H9 (cell line): Measurements from ENCODE around the gene EFNB2. TPM values are rescaled to one million over a fixed set of nuclear protein-coding genes. Genes with fewer than 3 reads are reported as not detected.

ENCODE experiments used
- DNase-seq: peaks from one replicate; pipeline ENCODE4 v3.0.0-alpha.2; 2017
- H2AFZ ChIP-seq: one replicate; pipeline ENCODE4 v1.6.1; 2013; ENCODE audit warnings: mild to moderate bottlenecking, low read length, control low read depth, moderate library complexity
- H2AK5ac ChIP-seq: 2 replicates; pipeline ENCODE4 v1.6.1; 2013; ENCODE audit warnings: low read length, control low read depth, mixed read lengths; ENCODE audit not compliant: insufficient read length
- H2BK120ac ChIP-seq: one replicate; pipeline ENCODE4 v1.6.1; 2013; ENCODE audit warnings: low read depth, mild to moderate bottlenecking, low read length, control low read depth, inconsistent platforms; ENCODE audit not compliant: poor library complexity, severe bottlenecking
- H2BK12ac ChIP-seq: 2 replicates; pipeline ENCODE4 v1.6.1; 2013; ENCODE audit warnings: low read length, control low read depth, mixed read lengths, low read depth; ENCODE audit not compliant: insufficient read length
- H2BK15ac ChIP-seq: 2 replicates; pipeline ENCODE4 v1.6.1; 2013; ENCODE audit warnings: low read depth, low read length, control low read depth
- H2BK20ac ChIP-seq: one replicate; pipeline ENCODE4 v1.6.1; 2013; ENCODE audit warnings: low read depth, mild to moderate bottlenecking, low read length, control low read depth, inconsistent platforms; ENCODE audit not compliant: poor library complexity, severe bottlenecking
- H2BK5ac ChIP-seq: 2 replicates; pipeline ENCODE4 v1.6.1; 2013; ENCODE audit warnings: low read length, control low read depth, mixed read lengths; ENCODE audit not compliant: insufficient read length
- H3K14ac ChIP-seq: 2 replicates; pipeline ENCODE4 v1.6.1; 2013; ENCODE audit warnings: low read length, control low read depth; ENCODE audit not compliant: insufficient read depth
- H3K18ac ChIP-seq: 2 replicates; pipeline ENCODE4 v1.6.1; 2013; ENCODE audit warnings: low read depth, mild to moderate bottlenecking, mixed read lengths, low read length, control low read depth; ENCODE audit not compliant: insufficient read length
- H3K23ac ChIP-seq: 2 replicates; pipeline ENCODE4 v1.6.1; 2013; ENCODE audit warnings: low read length, control low read depth, mixed read lengths, low read depth; ENCODE audit not compliant: insufficient read length
- H3K23me2 ChIP-seq: 2 replicates; pipeline ENCODE4 v1.6.1; 2013; ENCODE audit warnings: low read depth, mild to moderate bottlenecking, mixed read lengths, low read length, control low read depth; ENCODE audit not compliant: insufficient read length, poor library complexity, severe bottlenecking
- H3K27ac ChIP-seq: 2 replicates; pipeline ENCODE4 v1.5.1; 2013; ENCODE audit warnings: low read length, control low read depth, mixed read lengths, low read depth; ENCODE audit not compliant: insufficient read length
- H3K27me3 ChIP-seq: 2 replicates; pipeline ENCODE4 v1.6.1; 2013; ENCODE audit warnings: low read length, control low read depth, inconsistent platforms; ENCODE audit not compliant: insufficient read depth
- H3K4ac ChIP-seq: 2 replicates; pipeline ENCODE4 v1.6.1; 2013; ENCODE audit warnings: low read depth, mild to moderate bottlenecking, control low read depth, inconsistent platforms, low read length, moderate library complexity
- H3K4me1 ChIP-seq: 2 replicates; pipeline ENCODE4 v1.6.1; 2013; ENCODE audit warnings: low read length, control low read depth, inconsistent platforms; ENCODE audit not compliant: insufficient read depth
- H3K4me2 ChIP-seq: 2 replicates; pipeline ENCODE4 v1.6.1; 2013; ENCODE audit warnings: low read length, control low read depth, mixed read lengths; ENCODE audit not compliant: insufficient read length, insufficient read depth
- H3K56ac ChIP-seq: 2 replicates; pipeline ENCODE4 v1.6.1; 2013; ENCODE audit warnings: low read depth, mild to moderate bottlenecking, mixed read lengths, low read length, control low read depth; ENCODE audit not compliant: insufficient read length
- H3K79me1 ChIP-seq: 2 replicates; pipeline ENCODE4 v1.6.1; 2013; ENCODE audit warnings: low read depth, mild to moderate bottlenecking, moderate library complexity, low read length, control low read depth, inconsistent platforms; ENCODE audit not compliant: insufficient read depth, poor library complexity, severe bottlenecking
- H3K79me2 ChIP-seq: 2 replicates; pipeline ENCODE4 v1.6.1; 2013; ENCODE audit warnings: low read length, control low read depth, inconsistent platforms; ENCODE audit not compliant: insufficient read depth
- H3K9ac ChIP-seq: 2 replicates; pipeline ENCODE4 v1.6.1; 2013; ENCODE audit warnings: low read length, control low read depth, mixed read lengths; ENCODE audit not compliant: insufficient read length; ENCODE audit errors: extremely low read depth
- H3K9me3 ChIP-seq: one replicate; pipeline ENCODE4 v1.6.1; 2013; ENCODE audit warnings: low read depth, low read length, inconsistent platforms; ENCODE audit not compliant: control insufficient read depth
- H3T11ph ChIP-seq: one replicate; pipeline ENCODE4 v1.6.1; 2013; ENCODE audit warnings: mild to moderate bottlenecking, low read length, control low read depth, inconsistent platforms
- H4K20me1 ChIP-seq: one replicate; pipeline ENCODE4 v1.6.1; 2013; ENCODE audit not compliant: control insufficient read depth, insufficient read length, insufficient read depth
- H4K5ac ChIP-seq: 2 replicates; pipeline ENCODE4 v1.6.1; 2013; ENCODE audit warnings: low read depth, mild to moderate bottlenecking, mixed read lengths, low read length, control low read depth; ENCODE audit not compliant: insufficient read length
- H4K8ac ChIP-seq: replicated peaks from 2 replicates; pipeline ENCODE4 v1.6.1; 2013; ENCODE audit warnings: low read length, control low read depth, mixed read lengths, low read depth; ENCODE audit not compliant: insufficient read length
- H4K91ac ChIP-seq: 2 replicates; pipeline ENCODE4 v1.6.1; 2013; ENCODE audit warnings: low read depth, mild to moderate bottlenecking, moderate library complexity, mixed read lengths, low read length, control low read depth; ENCODE audit not compliant: insufficient read length
- H3K27ac Mint-ChIP-seq, 3 experiments: 2 replicates in 2 of 3; 3 replicates in 1 of 3; pipeline ENCODE4 v1.8.0; 2020 to 2021; ENCODE audit warnings: mixed read lengths in 3 of 3, mild to moderate bottlenecking in 1 of 3, moderate library complexity in 1 of 3
- H3K27me3 Mint-ChIP-seq: 2 replicates; pipeline ENCODE4 v1.8.0; 2021; ENCODE audit warnings: low read depth, mild to moderate bottlenecking, moderate library complexity, mixed read lengths
- H3K36me3 Mint-ChIP-seq, 3 experiments: 2 replicates in 2 of 3; 3 replicates in 1 of 3; pipeline ENCODE4 v1.8.0; 2020 to 2021; ENCODE audit warnings: low read depth in 3 of 3, mixed read lengths in 3 of 3; ENCODE audit not compliant: insufficient read depth in 1 of 3
- H3K4me1 Mint-ChIP-seq, 2 experiments: 2 replicates each; pipeline ENCODE4 v1.8.0; 2020; ENCODE audit warnings: mixed read lengths in 2 of 2
- H3K4me3 Mint-ChIP-seq, 2 experiments: 2 replicates in 1 of 2; 3 replicates in 1 of 2; pipeline ENCODE4 v1.8.0; 2020 to 2021; ENCODE audit warnings: mild to moderate bottlenecking in 2 of 2, mixed read lengths in 2 of 2, moderate library complexity in 1 of 2
- H3K9me3 Mint-ChIP-seq, 2 experiments: 2 replicates in 1 of 2; 3 replicates in 1 of 2; pipeline ENCODE4 v1.8.0; 2020; ENCODE audit warnings: mild to moderate bottlenecking in 2 of 2, mixed read lengths in 2 of 2, moderate library complexity in 1 of 2
- CTCF ChIP-seq: fragments of 200-600 bp; sonication (generic); conservative IDR thresholded peaks from 3 replicates; pipeline ENCODE4 v1.8.0; 2021; ENCODE audit warnings: antibody characterized with exemption, mild to moderate bottlenecking
- WGBS: extraction: QIAGEN DNeasy Blood & Tissue Kit; methylation state at CpG from one replicate; pipeline ENCODE4 v1.1.7; 2013; ENCODE audit warnings: missing lambda C conversion rate, low lambda C conversion rate, mixed read lengths; ENCODE audit not compliant: insufficient read length; ENCODE audit errors: extremely low coverage; 5-methylcytosine and 5-hydroxymethylcytosine counted together
- total RNA-seq: library from RNA; stranded (reverse); gene quantifications from 2 replicates; pipeline ENCODE4 v1.2.1, GENCODE V29; 2021

EFNB2 gene
- total RNA-seq, 1 experiment from 2014 or later = 12.7 TPM

- DNase-seq = no peak
- no peak for TF ChIP-seq CTCF
- Histone ChIP-seq H3K4me1 (no peaks in the 10 kb centered on the region), H3K4ac (no peak overlapping the region), H3K9me3 (no peaks in the 10 kb centered on the region), H3K23ac (no peak overlapping the region), H4K20me1 (no peaks in the 10 kb centered on the region), H3K79me2 (no peaks in the 10 kb centered on the region), H2BK5ac (no peak overlapping the region), H3K79me1 (no peaks in the 10 kb centered on the region), H2AK5ac (no peak overlapping the region), H2BK15ac (no peak overlapping the region), H3K18ac (no peak overlapping the region), H2BK20ac (no peak overlapping the region), H2BK120ac (no peak overlapping the region), H4K8ac (no peak overlapping the region), H3K9ac (no peak overlapping the region), H4K91ac (no peak overlapping the region), H3K27ac (no peak overlapping the region), H2BK12ac (no peak overlapping the region), H4K5ac (no peak overlapping the region), H3K4me2 (no peak overlapping the region), H3K23me2 (no peaks in the 10 kb centered on the region), H2AFZ (no peak overlapping the region), H3K56ac (no peak overlapping the region), H3K27me3 (no peaks in the 10 kb centered on the region), H3T11ph (no peak overlapping the region), H3K14ac (no peak overlapping the region)
- peaks cover 3 to 7% of the 10 kb centered on the region in 2 experiments for H3K4me1 Mint-ChIP-seq
- WGBS = no CpG with 5 or more reads among the region's 6 CpGs
- no peaks in the 10 kb centered on the region for H3K27me3 Mint-ChIP-seq
- H3K36me3 Mint-ChIP-seq = no peaks in the 10 kb centered on the region
- H3K9me3 Mint-ChIP-seq = no peaks in the 10 kb centered on the region; a peak in 1 of 5 replicates
- peak overlapping the region in 2 of 3 experiments; percentile 9 to 91; a peak in 3 of 7 replicates for H3K27ac Mint-ChIP-seq
- no peak overlapping the region for H3K4me3 Mint-ChIP-seq
Observed at GRCh38 chr13:106450991-106451390, 84.5 kb downstream of the EFNB2 start.
